ENCODE measurements around the gene ZNF385A.

ZNF385A gene

DNA sequence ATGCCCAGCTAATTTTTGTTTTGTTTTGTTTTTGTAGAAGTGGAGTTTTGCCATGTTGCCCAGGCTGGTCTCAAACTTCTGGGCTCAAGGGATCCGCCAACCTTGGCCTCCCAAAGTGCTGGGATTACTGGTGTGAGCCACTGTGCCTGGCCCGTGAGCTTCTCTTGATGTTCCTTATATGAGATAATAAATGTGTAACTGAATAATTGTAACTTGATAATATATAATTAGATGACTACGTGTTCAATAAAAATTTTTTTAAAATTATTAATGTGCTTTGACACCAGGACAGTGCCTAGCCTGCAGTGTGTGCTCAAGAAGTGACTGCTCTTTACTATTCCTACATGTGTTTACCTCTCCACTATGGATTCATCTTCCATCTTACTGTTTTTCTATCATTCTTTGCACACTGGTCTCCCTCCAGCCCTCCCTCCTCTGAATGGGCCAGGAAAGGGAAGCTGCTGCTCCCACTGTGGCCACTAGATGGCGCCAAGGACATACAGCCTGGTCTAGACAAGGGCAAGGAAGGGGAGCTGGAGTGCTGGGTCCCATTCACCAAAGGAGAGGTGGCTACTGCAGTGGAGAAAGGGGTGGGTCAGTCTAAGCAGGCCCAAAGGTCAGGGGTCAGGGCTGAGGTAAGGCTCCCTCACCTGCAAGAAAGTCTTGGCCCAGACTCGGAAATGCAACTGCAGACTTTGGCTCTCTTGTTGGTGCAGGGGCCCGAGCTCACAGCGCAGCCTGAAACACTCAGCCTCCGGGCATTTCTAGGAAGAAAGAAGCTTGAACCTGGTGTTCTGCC lies 14.7 kb upstream of the ZNF385A start:
- Histone ChIP-seq H3K4me1 (ENCODE audit: control insufficient read depth, insufficient read depth, low read length) (no peaks in the 10 kb centered on the region), H3K4me3 (ENCODE audit: low read length) (no peak overlapping the region), H3K9ac (ENCODE audit: low read depth, low read length) (no peak overlapping the region), H3K9me3 (replicated peaks; ENCODE audit: low read length) (no peaks in the 10 kb centered on the region), H3K27me3 (ENCODE audit: control insufficient read depth, insufficient read depth, low read length) (no peaks in the 10 kb centered on the region), H3K4me2 (ENCODE audit: low read length) (no peak overlapping the region), H3K36me3 (ENCODE audit: insufficient read depth, low read length) (peaks cover 96% of the 10 kb centered on the region)

DNA sequence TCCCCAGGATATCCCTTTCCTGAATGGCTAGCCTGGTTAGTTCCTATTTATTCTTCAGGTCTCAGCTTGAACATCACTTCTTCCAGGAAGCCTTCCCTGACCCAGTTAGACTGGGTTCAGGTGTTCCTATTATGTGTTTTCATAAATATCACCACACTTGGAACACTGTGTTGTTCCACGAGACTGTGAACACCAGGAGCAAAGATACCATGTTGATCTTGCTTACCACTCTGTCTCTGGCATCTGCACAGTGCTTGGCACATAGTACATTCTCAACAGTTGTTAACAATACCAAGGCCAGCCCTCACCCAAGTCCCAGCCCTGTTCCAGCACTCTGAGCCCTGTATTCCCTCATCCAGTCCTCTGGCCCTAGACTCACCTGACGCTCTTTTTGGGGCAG lies 13.7 kb upstream of the ZNF385A start:
- Histone ChIP-seq H3K36me3 (ENCODE audit: insufficient read depth, low read length) (peaks cover 96% of the 10 kb centered on the region), H3K9me3 (replicated peaks; ENCODE audit: low read length) (no peaks in the 10 kb centered on the region), H3K4me3 (ENCODE audit: low read length) (no peak overlapping the region)

DNA sequence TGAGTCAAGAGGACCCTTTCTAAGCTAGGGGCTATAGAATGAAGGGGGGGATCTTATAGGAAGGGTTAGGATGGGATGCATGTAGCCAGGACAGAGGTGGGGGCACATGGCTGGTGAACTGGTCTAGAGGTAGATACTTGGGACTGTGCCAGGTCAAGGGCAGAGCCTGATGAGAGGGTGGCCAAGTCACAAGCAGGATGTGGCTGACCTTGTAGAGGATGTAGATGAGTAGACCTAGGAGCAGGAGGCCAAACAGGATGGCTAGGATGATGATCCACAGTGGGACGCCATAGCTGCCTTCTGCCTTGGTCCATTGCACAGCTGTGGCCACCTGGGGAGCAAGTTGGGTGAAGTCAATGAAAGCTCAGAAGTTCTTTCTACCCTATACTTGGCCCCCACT lies 12.6 kb upstream of the ZNF385A start:
- no peaks in the 10 kb centered on the region for H3K27me3 ChIP-seq (ENCODE audit: control insufficient read depth, insufficient read depth, low read length)
- peaks cover 88% of the 10 kb centered on the region for H3K36me3 ChIP-seq (ENCODE audit: insufficient read depth, low read length)
- no peaks in the 10 kb centered on the region for H3K9me3 ChIP-seq (replicated peaks; ENCODE audit: low read length)
- no peaks in the 10 kb centered on the region for H3K4me1 ChIP-seq (ENCODE audit: control insufficient read depth, insufficient read depth, low read length)
- no peak overlapping the region for H3K9ac ChIP-seq (ENCODE audit: low read depth, low read length)
- no peak overlapping the region for H3K4me3 ChIP-seq (ENCODE audit: low read length)
- H3K4me2 ChIP-seq (ENCODE audit: low read length) = no peak overlapping the region

More for the DNA sequence above, 13.7 kb upstream of the ZNF385A start:
- Histone ChIP-seq H3K4me1 (ENCODE audit: control insufficient read depth, insufficient read depth, low read length) (no peaks in the 10 kb centered on the region), H3K27me3 (ENCODE audit: control insufficient read depth, insufficient read depth, low read length) (no peaks in the 10 kb centered on the region), H3K4me2 (ENCODE audit: low read length) (no peak overlapping the region), H3K9ac (ENCODE audit: low read depth, low read length) (no peak overlapping the region)

DNA sequence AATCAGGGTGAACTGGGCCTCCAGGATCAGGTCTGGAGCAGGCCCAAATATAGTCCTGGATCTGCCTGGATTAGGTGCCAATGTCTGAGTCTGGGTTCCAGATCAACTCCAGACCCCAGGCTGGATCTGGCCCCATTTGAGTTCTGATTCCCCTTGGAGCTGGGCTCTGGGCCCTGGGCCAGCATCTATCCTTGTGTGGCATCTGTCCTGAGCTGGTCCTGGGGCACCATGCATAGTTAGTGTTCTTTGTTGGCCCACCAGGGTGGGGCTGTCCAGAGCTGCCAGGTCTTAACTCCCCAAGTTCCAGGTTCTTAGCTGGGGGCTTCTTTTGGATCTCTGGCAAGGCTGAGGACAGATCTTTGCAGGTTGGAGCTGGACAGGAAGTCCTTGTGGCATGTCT lies 11.0 kb upstream of the ZNF385A start:
- Histone ChIP-seq H3K4me3 (ENCODE audit: low read length) (no peak overlapping the region), H3K27me3 (ENCODE audit: control insufficient read depth, insufficient read depth, low read length) (no peaks in the 10 kb centered on the region), H3K36me3 (ENCODE audit: insufficient read depth, low read length) (peaks cover 72% of the 10 kb centered on the region), H3K9ac (ENCODE audit: low read depth, low read length) (no peak overlapping the region), H3K4me1 (ENCODE audit: control insufficient read depth, insufficient read depth, low read length) (no peaks in the 10 kb centered on the region), H3K4me2 (ENCODE audit: low read length) (no peak overlapping the region), H3K9me3 (replicated peaks; ENCODE audit: low read length) (no peaks in the 10 kb centered on the region)

DNA sequence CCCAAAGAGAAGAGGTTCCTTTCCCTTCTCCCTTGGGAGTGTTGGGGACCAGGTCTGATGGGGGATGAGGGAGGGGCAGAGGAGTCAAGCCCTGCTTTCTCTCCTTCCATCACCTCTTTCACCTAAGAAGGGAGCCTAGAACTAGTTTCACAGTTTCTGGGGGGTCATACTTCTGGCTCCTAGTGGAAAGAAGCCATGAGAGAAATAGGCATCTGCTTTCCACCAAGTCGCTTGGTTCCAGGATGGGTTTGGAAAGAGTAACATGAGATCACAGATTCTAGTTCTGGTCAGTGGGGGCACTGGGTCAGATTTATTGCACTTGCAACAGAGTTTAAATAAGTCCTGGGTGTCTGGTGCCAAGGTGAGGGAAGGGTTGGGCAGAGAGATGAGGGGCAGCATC lies 10.5 kb upstream of the ZNF385A start:
- H3K36me3 ChIP-seq (ENCODE audit: insufficient read depth, low read length) = peaks cover 66% of the 10 kb centered on the region
- H3K4me2 ChIP-seq (ENCODE audit: low read length) = no peak overlapping the region
- no peaks in the 10 kb centered on the region for H3K27me3 ChIP-seq (ENCODE audit: control insufficient read depth, insufficient read depth, low read length)
- no peaks in the 10 kb centered on the region for H3K9me3 ChIP-seq (replicated peaks; ENCODE audit: low read length)
- H3K4me3 ChIP-seq (ENCODE audit: low read length) = no peak overlapping the region
- no peak overlapping the region for H3K9ac ChIP-seq (ENCODE audit: low read depth, low read length)
- no peaks in the 10 kb centered on the region for H3K4me1 ChIP-seq (ENCODE audit: control insufficient read depth, insufficient read depth, low read length)

DNA sequence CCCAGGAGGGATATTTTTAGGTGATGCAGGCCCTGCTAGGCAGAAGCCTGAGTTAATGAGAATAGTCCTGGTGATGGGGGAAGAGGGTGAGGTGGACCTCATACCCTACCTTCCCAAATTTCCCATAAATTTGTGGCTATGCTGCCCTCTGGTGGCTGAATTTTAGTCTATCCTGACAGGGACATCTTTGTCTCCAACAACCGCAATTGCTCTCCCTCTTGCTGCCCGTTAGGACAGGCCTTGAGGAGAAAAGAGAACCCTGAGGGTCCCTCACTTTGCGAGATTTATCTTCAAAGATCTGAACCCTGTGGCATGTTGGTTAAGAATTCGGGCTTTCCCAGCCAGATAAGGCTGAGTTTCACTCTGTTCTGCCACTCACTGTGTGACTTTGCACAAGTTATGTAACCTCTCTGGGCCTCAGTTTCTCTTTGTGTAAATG lies 9.8 kb upstream of the ZNF385A start:
- Histone ChIP-seq H3K27me3 (ENCODE audit: control insufficient read depth, insufficient read depth, low read length) (no peaks in the 10 kb centered on the region), H3K4me3 (ENCODE audit: low read length) (no peak overlapping the region), H3K9ac (ENCODE audit: low read depth, low read length) (no peak overlapping the region), H3K4me1 (ENCODE audit: control insufficient read depth, insufficient read depth, low read length) (no peaks in the 10 kb centered on the region), H3K9me3 (replicated peaks; ENCODE audit: low read length) (no peaks in the 10 kb centered on the region), H3K36me3 (ENCODE audit: insufficient read depth, low read length) (peaks cover 60% of the 10 kb centered on the region), H3K4me2 (ENCODE audit: low read length) (no peak overlapping the region)

DNA sequence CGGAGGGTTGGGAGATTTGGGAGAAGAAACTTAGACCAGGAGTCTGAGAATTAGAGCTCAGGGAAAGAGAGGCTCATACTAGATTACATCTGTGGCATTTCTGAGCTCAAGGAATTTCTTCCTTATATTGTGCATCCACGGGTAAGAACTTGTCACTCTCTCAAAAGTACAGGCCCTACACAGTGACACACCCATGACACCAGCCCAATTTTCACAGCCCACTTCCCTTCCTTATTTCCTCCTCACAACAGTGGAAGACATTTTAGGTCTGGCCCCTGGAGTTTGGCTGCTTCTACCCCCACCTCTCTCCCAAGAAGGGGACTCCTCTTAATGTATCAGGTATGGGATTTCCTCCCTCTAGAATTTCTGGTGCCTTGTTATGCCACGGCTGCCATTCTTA lies 9.2 kb upstream of the ZNF385A start:
- Histone ChIP-seq H3K27me3 (ENCODE audit: control insufficient read depth, insufficient read depth, low read length) (no peaks in the 10 kb centered on the region), H3K4me2 (ENCODE audit: low read length) (no peak overlapping the region), H3K4me1 (ENCODE audit: control insufficient read depth, insufficient read depth, low read length) (no peaks in the 10 kb centered on the region), H3K9me3 (replicated peaks; ENCODE audit: low read length) (no peaks in the 10 kb centered on the region), H3K4me3 (ENCODE audit: low read length) (no peak overlapping the region), H3K36me3 (ENCODE audit: insufficient read depth, low read length) (peaks cover 55% of the 10 kb centered on the region), H3K9ac (ENCODE audit: low read depth, low read length) (no peak overlapping the region)

DNA sequence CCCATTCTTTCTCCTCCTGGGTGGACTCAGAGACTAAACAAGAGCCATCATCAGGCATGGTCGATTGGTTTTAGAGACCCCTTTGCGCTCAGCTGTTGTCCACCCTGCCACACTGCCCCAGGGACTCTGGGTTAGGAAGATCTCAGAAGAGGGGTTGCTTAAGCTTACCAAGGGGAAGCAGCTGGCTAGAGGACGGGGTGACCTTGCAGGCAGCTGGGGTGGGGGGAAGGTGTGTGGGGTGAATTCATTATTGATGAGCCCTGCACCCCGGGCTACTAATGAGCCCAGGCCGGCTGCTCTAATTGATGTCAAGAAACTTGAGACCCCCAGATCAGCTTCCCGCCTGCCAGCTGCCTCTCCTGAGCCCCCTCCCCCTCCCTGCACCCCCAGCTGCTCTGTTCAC lies 8.7 kb upstream of the ZNF385A start:
- no peaks in the 10 kb centered on the region for H3K9me3 ChIP-seq (replicated peaks; ENCODE audit: low read length)
- H3K27me3 ChIP-seq (ENCODE audit: control insufficient read depth, insufficient read depth, low read length) = no peaks in the 10 kb centered on the region
- peaks cover 49% of the 10 kb centered on the region for H3K36me3 ChIP-seq (ENCODE audit: insufficient read depth, low read length)
- no peaks in the 10 kb centered on the region for H3K4me1 ChIP-seq (ENCODE audit: control insufficient read depth, insufficient read depth, low read length)
- H3K4me3 ChIP-seq (ENCODE audit: low read length) = no peak overlapping the region
- H3K4me2 ChIP-seq (ENCODE audit: low read length) = no peak overlapping the region
- no peak overlapping the region for H3K9ac ChIP-seq (ENCODE audit: low read depth, low read length)

DNA sequence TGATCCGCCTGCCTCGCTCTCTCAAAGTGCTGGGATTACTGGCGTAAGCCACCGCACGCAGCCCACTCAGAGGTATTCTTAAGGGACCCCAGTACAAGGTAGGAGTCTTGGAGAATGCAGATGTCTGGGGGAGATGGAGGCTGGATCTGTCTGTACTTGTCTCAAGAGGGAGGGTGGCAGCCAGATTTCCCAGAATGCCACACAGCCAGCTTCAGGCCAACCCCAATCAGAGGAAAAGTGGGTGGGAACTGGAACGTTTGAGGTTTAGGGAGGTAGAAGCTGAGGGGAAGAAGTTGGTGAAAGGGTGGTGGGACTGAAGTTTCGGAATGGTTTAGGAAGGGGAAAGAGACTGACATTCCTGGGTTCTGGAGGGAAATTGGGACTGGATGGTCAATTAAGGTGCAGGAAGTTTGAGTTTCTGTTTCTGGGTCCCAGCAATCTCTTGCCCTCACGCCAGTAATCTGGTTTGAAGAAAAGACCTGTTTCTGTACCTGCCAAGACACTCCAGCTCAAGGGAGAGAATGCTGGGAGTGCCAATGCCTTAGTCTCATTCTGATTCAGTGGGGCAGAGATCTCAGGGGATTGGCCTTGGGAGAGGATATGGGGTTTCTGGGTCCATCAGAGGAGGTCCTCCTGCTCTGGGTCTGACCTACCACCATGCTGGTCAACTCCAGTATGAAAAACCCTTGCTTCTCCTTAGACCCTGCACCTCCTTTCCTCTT lies 8.1 kb upstream of the ZNF385A start:
- no peak overlapping the region for H3K4me2 ChIP-seq (ENCODE audit: low read length)
- H3K9me3 ChIP-seq (replicated peaks; ENCODE audit: low read length) = no peaks in the 10 kb centered on the region
- no peaks in the 10 kb centered on the region for H3K27me3 ChIP-seq (ENCODE audit: control insufficient read depth, insufficient read depth, low read length)
- H3K36me3 ChIP-seq (ENCODE audit: insufficient read depth, low read length) = peaks cover 44% of the 10 kb centered on the region
- H3K4me1 ChIP-seq (ENCODE audit: control insufficient read depth, insufficient read depth, low read length) = no peaks in the 10 kb centered on the region
- H3K9ac ChIP-seq (ENCODE audit: low read depth, low read length) = no peak overlapping the region
- no peak overlapping the region for H3K4me3 ChIP-seq (ENCODE audit: low read length)

DNA sequence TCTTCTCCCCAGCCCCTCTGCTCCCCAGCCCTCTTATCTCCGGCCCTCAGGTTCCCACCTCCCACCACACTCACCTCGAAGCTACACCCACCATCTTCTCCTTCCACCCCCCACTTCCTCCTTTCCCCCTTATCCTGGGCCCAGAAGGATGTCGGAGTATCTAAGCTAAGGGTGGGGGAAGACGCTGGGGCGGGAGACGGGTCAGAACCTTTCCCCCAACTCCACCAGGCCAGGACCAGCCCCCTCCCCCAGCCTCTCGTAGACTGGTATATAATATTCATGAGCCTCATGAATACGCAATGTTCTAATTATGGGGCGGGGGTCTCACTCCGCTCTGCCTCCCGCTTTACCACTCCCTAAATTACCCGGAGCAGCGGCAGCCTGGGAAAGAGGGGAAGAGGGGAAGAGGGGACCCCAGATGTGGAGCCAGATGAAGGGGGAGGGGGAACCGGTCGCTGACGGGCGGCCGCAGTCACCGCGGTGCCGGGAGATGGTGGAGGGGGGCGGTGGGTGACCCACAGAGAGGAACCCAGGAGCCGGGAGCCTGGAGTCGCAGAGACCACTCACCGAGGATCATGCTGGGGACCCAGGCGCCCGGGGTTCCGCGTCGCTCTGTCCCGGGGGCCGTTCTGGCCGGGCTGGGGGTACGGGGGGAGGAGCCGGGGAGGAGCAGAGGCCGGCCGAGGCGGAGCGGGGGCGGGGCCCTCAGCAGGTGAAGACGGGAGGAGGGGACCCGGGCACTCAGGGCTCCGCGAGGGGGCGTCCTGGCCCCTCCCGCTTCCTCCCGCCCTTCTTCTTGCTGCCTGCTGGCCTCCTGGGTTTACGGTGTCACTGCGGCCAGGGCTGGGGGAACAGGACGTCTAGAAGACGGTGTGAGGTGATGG lies 6.4 kb upstream of the ZNF385A start:
- Histone ChIP-seq H3K9me3 (replicated peaks; ENCODE audit: low read length) (no peaks in the 10 kb centered on the region), H3K4me3 (ENCODE audit: low read length) (no peak overlapping the region), H3K36me3 (ENCODE audit: insufficient read depth, low read length) (peaks cover 28% of the 10 kb centered on the region), H3K4me2 (ENCODE audit: low read length) (no peak overlapping the region), H3K27me3 (ENCODE audit: control insufficient read depth, insufficient read depth, low read length) (no peaks in the 10 kb centered on the region), H3K4me1 (ENCODE audit: control insufficient read depth, insufficient read depth, low read length) (peaks cover 5% of the 10 kb centered on the region), H3K9ac (ENCODE audit: low read depth, low read length) (no peak overlapping the region)

DNA sequence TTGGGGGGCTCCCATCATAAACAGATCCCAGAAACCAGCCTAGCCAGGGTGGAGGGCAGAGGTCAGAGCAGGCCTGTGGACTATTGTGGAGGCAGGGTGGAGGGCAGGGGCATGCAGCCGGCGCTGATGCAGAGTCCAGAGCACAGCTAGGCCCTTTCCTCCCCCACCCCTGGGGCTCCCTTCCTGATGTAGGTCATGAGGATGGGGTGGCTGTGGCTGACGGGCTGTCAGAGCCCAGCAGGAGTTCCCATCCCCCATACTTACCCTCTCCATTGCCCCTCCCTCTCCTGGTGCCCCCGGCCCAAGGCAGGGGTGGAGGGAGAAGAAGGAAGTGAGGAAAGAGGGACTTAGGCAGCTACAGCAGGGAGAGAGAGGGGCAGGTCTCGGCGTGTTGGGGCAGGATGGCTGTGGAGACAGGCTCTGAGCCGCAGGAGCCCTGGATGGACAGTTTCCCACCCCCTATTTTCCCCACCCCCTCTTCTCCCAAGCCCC lies 5.7 kb upstream of the ZNF385A start:
- no peaks in the 10 kb centered on the region for H3K27me3 ChIP-seq (ENCODE audit: control insufficient read depth, insufficient read depth, low read length)
- peaks cover 22% of the 10 kb centered on the region for H3K36me3 ChIP-seq (ENCODE audit: insufficient read depth, low read length)
- H3K9ac ChIP-seq (ENCODE audit: low read depth, low read length) = no peak overlapping the region
- peaks cover 9% of the 10 kb centered on the region for H3K4me1 ChIP-seq (ENCODE audit: control insufficient read depth, insufficient read depth, low read length)
- no peak overlapping the region for H3K4me2 ChIP-seq (ENCODE audit: low read length)
- no peaks in the 10 kb centered on the region for H3K9me3 ChIP-seq (replicated peaks; ENCODE audit: low read length)
- no peak overlapping the region for H3K4me3 ChIP-seq (ENCODE audit: low read length)
